Ishikawa (cell line): ENCODE results near the gene SLC9A9.

Experiments
- CEBPB ChIP-seq: IDR thresholded peaks from 2 replicates; pipeline ENCODE4 v1.6.1; 2012
- CREB1 ChIP-seq: IDR thresholded peaks from 2 replicates; pipeline ENCODE4 v1.6.1; 2012; ENCODE audit warnings: low read depth
- EGR1 ChIP-seq: IDR thresholded peaks from 2 replicates; pipeline ENCODE4 v1.6.1; 2012
- EP300 ChIP-seq: IDR thresholded peaks from 2 replicates; pipeline ENCODE4 v1.6.1; 2012; ENCODE audit warnings: borderline replicate concordance
- FOXM1 ChIP-seq: IDR thresholded peaks from 2 replicates; pipeline ENCODE4 v1.6.1; 2012; ENCODE audit warnings: low read depth, borderline replicate concordance
- NFIC ChIP-seq: IDR thresholded peaks from 2 replicates; pipeline ENCODE4 v1.6.1; 2012
- RAD21 ChIP-seq: IDR thresholded peaks from 2 replicates; pipeline ENCODE4 v1.6.1; 2012; ENCODE audit warnings: low read depth
- REST ChIP-seq: IDR thresholded peaks from 2 replicates; pipeline ENCODE4 v1.6.1; 2012; ENCODE audit warnings: low read depth, mild to moderate bottlenecking
- TAF1 ChIP-seq: IDR thresholded peaks from 2 replicates; pipeline ENCODE4 v1.6.1; 2012; ENCODE audit warnings: low read depth, mild to moderate bottlenecking
- TCF12 ChIP-seq: IDR thresholded peaks from 2 replicates; pipeline ENCODE4 v1.6.1; 2012; ENCODE audit warnings: low read depth
- TEAD4 ChIP-seq: IDR thresholded peaks from 2 replicates; pipeline ENCODE4 v1.6.1; 2012
- USF1 ChIP-seq: IDR thresholded peaks from 2 replicates; pipeline ENCODE4 v1.6.1; 2012
- YY1 ChIP-seq: IDR thresholded peaks from 2 replicates; pipeline ENCODE4 v1.6.1; 2012; ENCODE audit warnings: low read depth
- ZBTB7A ChIP-seq: IDR thresholded peaks from 2 replicates; pipeline ENCODE4 v1.6.1; 2012; ENCODE audit warnings: low read depth
- TF ChIP-seq, protein P1 (sequence below): IDR thresholded peaks from 2 replicates; pipeline ENCODE4 v1.6.1; 2012

SLC9A9 gene

DNA sequence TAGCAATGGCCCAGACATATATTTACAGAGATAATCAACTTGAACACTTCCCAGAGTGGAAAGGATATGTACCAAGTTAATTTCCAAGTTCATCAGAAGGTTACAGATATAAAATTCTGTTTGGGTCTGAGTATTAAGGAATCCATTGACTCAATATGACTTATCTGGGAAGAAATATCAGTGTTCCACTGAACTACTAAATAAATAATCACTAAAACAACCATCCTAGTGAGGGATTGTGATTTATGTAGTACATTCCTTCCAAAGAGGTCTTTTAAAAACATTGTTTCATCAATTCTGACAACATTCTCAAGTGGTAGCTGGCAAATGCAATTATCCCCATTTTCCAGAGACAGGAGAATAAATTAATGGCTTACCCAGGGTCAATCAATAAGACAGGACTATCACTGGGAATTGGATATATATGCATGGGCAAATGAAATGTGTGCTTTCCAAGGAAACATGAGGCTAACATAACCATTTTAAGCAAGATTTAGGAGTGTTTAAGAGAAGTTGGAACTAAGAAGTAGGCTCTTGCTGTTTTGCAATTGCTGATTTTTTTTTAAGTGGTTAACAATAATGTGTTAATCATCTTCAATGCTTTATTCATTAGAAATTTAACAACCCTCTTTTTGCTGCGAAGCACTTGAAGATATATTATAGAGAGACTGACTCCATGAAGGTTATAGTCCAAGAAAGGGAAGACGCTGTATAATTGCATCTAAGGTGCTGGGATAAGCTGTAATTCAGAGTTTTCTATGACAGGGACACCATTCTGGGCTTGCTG lies 37.9 kb downstream of the SLC9A9 start:
- TF ChIP-seq YY1 (no peak), FOXM1 (no peak), EP300 (no peak), TCF12 (no peak), ZBTB7A (no peak), TAF1 (no peak), CREB1 (no peak), RAD21 (no peak), USF1 (no peak), NFIC (no peak), REST (no peak), EGR1 (no peak), CEBPB (no peak)
- TF ChIP-seq, protein P1, sequence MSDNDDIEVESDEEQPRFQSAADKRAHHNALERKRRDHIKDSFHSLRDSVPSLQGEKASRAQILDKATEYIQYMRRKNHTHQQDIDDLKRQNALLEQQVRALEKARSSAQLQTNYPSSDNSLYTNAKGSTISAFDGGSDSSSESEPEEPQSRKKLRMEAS: no peak

DNA sequence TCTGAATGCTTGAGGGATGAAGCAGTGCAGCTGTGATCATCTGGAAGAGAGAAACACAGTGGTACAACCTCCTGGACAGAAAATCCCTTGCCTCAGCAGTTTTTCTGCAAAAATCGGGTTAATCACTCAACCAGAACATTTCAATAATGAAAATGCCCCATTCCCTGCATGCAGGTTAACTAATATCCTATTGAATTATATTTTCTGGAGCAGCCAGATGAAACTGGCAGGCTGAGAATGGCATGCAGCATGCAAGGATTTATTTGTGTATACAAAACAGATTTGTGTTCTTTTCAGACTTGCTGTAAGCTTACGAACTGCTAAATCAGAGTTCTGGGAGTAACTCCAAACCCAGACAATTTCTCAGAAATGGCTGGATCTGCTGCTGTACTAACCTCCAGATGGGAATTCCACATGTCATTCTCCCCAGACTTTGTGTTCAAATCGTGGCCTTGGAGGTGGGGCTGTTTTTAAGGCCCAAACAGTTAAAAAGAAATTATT lies 39.1 kb downstream of the SLC9A9 start:
- TF ChIP-seq ZBTB7A: no peak
- no peak for TF ChIP-seq CREB1
- TF ChIP-seq NFIC: no peak
- TF ChIP-seq EGR1: no peak
- no peak for TF ChIP-seq EP300

- TF ChIP-seq EP300 (no peak), FOXM1 (no peak), CEBPB (no peak), YY1 (no peak), REST (no peak), EGR1 (no peak), USF1 (no peak), TCF12 (no peak), TEAD4 (no peak), ZBTB7A (no peak), NFIC (no peak), TAF1 (no peak), CREB1 (no peak), RAD21 (no peak)
- TF ChIP-seq, protein P1: no peak
Measured at GRCh38 chr3:143808030-143808429, 40.2 kb downstream of the SLC9A9 start.

GRCh38 chr3:143806038-143806437 lies 42.2 kb downstream of the SLC9A9 start:
- no peak for TF ChIP-seq TCF12
- TF ChIP-seq CREB1: no peak
- no peak for TF ChIP-seq TEAD4
- no peak for TF ChIP-seq TAF1
- TF ChIP-seq NFIC: no peak

DNA sequence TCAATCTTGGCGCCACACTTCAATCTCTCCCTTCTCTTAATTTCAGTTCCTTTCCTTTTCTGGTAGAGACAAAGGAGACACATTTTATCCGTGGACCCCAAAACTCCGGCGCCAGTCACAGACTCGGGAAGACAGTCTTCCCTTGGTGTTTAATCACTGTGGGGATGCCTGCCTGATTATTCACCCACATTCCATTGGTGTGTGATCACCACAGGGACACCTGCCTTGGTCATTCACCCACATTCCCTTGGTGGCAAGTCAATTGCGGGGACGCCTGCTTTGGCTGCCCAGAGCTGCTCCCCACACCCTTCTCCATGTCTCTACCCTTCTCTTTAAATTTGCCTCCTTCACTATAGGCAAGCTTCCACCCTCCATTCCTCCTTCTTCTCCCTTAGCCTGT lies 50.1 kb downstream of the SLC9A9 start:
- TF ChIP-seq TEAD4: peak; percentile 32; the same call in 1 of the 2 replicates

DNA sequence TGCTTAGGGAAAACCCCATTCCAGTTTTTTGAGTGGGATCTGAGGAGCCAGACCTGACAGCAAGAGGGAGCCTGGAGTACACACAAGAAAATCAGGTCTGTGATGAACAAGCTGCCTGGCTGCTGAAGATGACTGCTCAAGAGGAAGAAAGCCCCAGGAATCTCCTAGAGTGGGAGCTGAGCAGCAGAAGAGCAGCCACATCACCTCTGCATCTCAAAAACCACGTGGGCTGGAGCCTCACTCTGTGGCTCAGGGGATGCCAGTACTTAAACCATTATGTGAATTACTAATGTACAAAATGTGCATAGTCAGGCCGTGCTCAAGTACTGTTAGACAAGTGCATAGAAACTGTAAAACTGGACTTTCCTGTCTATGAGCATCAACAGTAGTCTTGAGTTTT lies 52.4 kb downstream of the SLC9A9 start:
- TF ChIP-seq RAD21 (no peak), TCF12 (no peak), FOXM1 (no peak), CEBPB (no peak)
